Activated T-helper 1 cell treated with anti-CD3 and anti-CD28 coated beads, Interleukin-12 subunit alpha, Interleukin-12 subunit beta, Interleukin-2, Interleukin-4 antibody, amounts not matched to agents 30 ng/mL and 10 ng/mL and 1 ng/mL, durations not matched to agents 14 hours and 24 hours and 36 hours (primary cell): ENCODE results near the gene TNPO3. TPM values are rescaled to one million over a fixed set of nuclear protein-coding genes. Genes with fewer than 3 reads are reported as not detected.
"Not testable (repeated sequence)": the region's sequence is repeated elsewhere in the genome, so short reads cannot be mapped to it uniquely, and the experiment has no call there.

Source experiments
- DNase-seq: peaks from one replicate; pipeline ENCODE4 v3.0.0; 2021; ENCODE audit warnings: low spot score
- H3K27ac Mint-ChIP-seq: one replicate; pipeline ENCODE4 v1.8.0; 2021; ENCODE audit warnings: mild to moderate bottlenecking, mixed read lengths
- H3K27me3 Mint-ChIP-seq: one replicate; pipeline ENCODE4 v1.8.0; 2022; ENCODE audit warnings: mild to moderate bottlenecking, moderate library complexity, mixed read lengths; ENCODE audit not compliant: insufficient read depth
- H3K36me3 Mint-ChIP-seq: one replicate; pipeline ENCODE4 v1.8.0; 2021; ENCODE audit warnings: low read depth, mixed read lengths
- H3K4me1 Mint-ChIP-seq: one replicate; pipeline ENCODE4 v1.8.0; 2021; ENCODE audit warnings: low read depth, mixed read lengths
- H3K4me3 Mint-ChIP-seq: one replicate; pipeline ENCODE4 v1.8.0; 2021; ENCODE audit warnings: mild to moderate bottlenecking, moderate library complexity, mixed read lengths
- H3K9me3 Mint-ChIP-seq: one replicate; pipeline ENCODE4 v1.8.0; 2021; ENCODE audit warnings: mixed read lengths
- intact Hi-C: fragments of 100-400 bp; cut with micrococcal nuclease; formaldehyde crosslinking; loops from one replicate; pipeline ENCODE4 v1.15.1; 2024
- total RNA-seq: library from RNA; stranded (reverse); gene quantifications from 2 replicates; pipeline ENCODE4 v1.2.3, GENCODE V29; 2022

The TNPO3 gene
- total RNA-seq, 1 donor from 2014 or later = 53.2 TPM

DNA sequence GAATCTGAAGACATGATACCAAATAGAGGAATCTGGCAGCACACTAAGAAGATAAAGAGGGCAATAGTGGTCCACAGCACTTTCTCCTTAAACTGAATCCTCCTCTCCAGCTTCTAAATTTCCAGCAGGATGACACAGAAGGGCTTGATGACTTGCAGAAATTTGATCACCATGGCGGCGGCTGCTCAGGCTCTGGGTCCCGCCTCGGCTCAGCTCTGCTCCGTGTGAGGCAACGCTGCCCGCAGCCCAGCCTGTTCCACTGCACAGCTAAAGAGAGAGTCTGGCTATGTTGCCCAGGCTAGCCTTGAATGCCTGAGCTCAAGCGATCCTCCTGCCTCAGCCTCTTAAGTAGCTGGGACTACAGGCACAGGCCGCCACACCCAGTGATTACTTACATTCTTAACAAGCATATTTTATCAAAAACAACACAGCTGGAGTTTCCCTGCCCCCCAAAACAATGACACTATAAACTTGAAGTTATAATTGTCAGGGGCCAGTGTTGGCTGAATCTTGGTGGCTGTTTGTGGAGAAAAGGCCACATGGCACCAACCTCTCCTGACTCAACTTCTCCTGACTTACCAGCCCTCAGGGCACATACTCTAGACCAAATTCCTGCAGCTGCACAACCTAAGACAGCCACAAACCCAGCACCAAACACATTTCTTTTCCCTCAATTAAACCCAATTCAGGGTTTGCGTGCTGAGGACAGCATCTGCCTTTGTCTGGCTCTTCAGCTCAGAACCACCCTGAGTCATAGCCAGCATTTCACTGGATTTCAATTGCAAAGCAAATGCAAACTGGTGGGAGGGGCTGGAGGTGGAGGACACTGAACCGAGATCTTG, 11.6 kb upstream of the TNPO3 start:
- Mint-ChIP-seq H3K4me3 (no peak overlapping the region), H3K4me1 (no peaks in the 10 kb centered on the region), H3K27ac (no peak overlapping the region), H3K9me3 (peaks cover 6% of the 10 kb centered on the region), H3K27me3 (peaks cover 2% of the 10 kb centered on the region), H3K36me3 (no peaks in the 10 kb centered on the region)
- no peak for DNase-seq
- intact Hi-C loops = no loop called here

DNA sequence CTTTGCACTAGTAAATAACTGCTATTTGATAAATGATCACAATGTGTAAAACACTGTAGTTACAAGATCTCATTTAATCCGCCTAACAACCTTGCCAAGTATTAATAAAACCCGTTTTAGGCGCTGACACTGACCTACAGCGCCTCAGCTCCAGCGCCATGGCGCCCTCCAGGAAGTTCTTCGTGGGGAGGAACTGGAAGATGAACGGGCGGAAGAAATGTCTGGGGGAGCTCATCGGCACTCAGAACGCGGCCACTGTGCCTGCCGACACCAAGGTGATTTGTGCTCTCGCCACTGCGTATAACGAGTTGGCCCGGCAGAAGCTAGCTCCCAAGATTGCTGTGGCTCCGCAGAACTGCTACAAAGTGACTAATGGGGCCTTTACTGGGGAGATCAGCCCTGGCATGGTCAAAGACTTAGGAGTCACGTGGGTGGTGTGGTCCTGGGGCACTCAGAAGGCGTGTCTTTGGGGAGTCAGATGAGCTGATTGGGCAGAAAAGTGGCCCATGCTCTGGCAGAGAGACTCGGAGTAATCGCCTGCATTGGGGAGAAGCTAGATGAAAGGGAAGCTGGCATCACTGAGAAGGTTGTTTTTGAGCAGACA, 1.1 kb upstream of the TNPO3 start:
- no peak overlapping the region for H3K27ac Mint-ChIP-seq
- peaks cover 20% of the 10 kb centered on the region for H3K4me1 Mint-ChIP-seq
- peaks cover 12% of the 10 kb centered on the region for H3K27me3 Mint-ChIP-seq
- peak overlapping the region; percentile 99 for H3K4me3 Mint-ChIP-seq
- DNase-seq = no peak
- H3K9me3 Mint-ChIP-seq = no peaks in the 10 kb centered on the region
- intact Hi-C loops = loop anchor here (1.0 to 10.0 kb wide), 9 partner anchors 35 to 555 kb away; partner anchors contain the start of genes ATP6V1F, CCDC136, NRF1 and STRIP2
- H3K36me3 Mint-ChIP-seq = peaks cover 3% of the 10 kb centered on the region

DNA sequence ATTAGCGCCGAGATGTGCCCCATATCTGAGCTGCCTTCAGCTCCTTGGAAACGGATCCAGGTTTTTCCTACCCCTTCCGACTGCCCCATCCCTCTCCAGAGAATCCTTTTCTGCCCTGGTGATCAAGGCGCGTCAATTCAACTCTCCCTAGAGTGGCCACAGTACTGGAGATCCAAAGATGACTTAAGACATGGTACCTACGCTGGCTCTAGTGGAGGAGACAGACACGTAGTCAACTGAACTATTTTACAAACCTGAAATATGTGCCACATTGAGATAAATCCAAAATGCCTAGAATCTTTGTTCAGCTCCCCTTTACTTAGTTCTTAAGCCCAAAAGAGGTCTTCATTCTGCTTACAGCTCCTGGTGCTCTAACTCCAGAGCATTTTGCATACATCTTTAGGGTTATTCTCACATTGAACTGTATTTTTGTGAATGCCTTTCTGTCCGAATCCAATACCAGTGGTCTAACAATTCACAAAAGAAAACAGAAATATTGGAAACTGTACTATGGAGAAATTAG, 444 bp upstream of the TNPO3 start:
- Mint-ChIP-seq H3K4me1 (peaks cover 25% of the 10 kb centered on the region), H3K36me3 (peaks cover 7% of the 10 kb centered on the region), H3K4me3 (peak overlapping the region; percentile 99), H3K9me3 (no peaks in the 10 kb centered on the region), H3K27me3 (peaks cover 12% of the 10 kb centered on the region), H3K27ac (peak overlapping the region; percentile 99)
- intact Hi-C loops = loop anchor here (1.0 to 10.0 kb wide), 9 partner anchors 36 to 556 kb away; partner anchors contain the start of genes ATP6V1F, CCDC136, NRF1 and STRIP2
- no peak for DNase-seq

DNA sequence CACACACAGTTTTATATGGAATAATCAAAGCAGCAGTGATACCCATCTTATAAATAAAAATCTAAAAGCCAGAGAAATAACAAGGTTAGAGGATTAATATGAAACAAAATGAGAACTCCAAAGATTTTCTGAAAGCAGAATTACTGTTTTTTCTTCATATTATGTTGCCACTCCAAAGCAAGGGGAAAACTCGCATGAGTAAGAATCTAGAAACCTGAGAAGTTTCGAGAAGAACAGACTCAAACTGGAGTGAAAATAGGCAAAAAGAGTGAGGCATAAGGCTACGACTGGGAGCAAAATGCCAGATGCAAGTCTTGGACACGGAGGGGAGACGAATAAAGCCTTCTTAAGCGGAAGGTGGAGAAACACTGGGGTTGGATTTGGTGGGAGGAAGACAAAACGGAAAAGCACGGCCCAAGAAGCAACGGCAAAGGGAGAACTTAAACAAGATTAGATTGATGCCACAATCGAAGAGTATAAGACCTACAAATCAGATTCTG, 923 bp downstream of the TNPO3 start:
- no peak for DNase-seq
- Mint-ChIP-seq H3K4me3 (peak overlapping the region; percentile 99), H3K36me3 (peaks cover 15% of the 10 kb centered on the region), H3K9me3 (no peaks in the 10 kb centered on the region), H3K4me1 (peaks cover 34% of the 10 kb centered on the region), H3K27me3 (peaks cover 7% of the 10 kb centered on the region), H3K27ac (peak overlapping the region; percentile 99)
- intact Hi-C loops = loop anchor here (1.0 to 10.0 kb wide), 5 partner anchors 13 to 381 kb away; partner anchors contain the start of genes ATP6V1F, CALU and STRIP2

DNA sequence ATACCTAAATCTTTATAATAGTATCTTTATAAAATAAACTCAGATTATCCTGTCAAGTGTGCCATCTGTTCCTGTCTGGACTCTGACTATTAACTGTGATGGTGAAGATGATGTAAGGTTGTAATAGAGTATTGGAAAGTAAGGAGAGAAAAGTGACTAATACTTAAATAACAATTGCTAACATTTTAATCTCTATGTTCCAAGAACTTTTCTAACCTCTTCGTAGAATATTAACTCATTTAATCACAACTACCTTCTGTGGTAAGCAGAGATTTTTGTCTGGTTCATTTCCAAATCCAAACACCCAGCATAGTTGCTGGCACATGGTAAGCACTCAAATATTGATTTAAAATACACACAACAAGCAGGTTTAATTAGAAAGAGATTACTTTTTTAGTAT, 2.5 kb downstream of the TNPO3 start:
- H3K36me3 Mint-ChIP-seq = peaks cover 18% of the 10 kb centered on the region
- intact Hi-C loops = loop anchor here (10.0 kb wide), 1 partner anchor 382 kb away; the partner anchor contains the start of gene STRIP2

DNA sequence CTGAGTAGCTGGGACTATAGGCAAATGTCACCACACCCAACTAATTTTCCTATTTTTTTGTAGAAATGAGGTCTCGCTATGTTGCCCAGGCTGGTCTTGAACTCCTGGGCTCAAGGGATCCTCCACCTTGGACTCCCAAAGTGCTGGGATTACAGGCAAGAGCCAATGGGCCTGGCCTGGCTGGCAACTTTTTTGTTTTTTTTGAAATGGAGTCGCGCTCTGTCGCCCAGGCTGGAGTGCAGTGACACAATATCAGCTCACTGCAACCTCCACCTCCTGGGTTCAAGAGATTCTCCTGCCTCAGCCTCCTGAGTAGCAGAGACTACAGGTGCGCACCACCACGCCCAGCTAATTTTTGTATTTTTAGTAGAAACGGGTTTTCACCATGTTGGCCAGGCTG, 3.5 kb downstream of the TNPO3 start:
- intact Hi-C loops = loop anchor here (10.0 kb wide), 1 partner anchor 383 kb away; the partner anchor contains the start of gene STRIP2
- H3K27ac Mint-ChIP-seq, H3K9me3 Mint-ChIP-seq, DNase-seq, H3K4me3 Mint-ChIP-seq, H3K27me3 Mint-ChIP-seq: not testable (repeated sequence)
- Mint-ChIP-seq H3K36me3 (peaks cover 21% of the 10 kb centered on the region), H3K4me1 (peaks cover 52% of the 10 kb centered on the region)

More for the DNA sequence above, 2.5 kb downstream of the TNPO3 start:
- Mint-ChIP-seq H3K4me1 (peaks cover 42% of the 10 kb centered on the region), H3K27me3 (peaks cover 1% of the 10 kb centered on the region), H3K9me3 (no peaks in the 10 kb centered on the region), H3K4me3 (peak overlapping the region; percentile 99), H3K27ac (no peak overlapping the region)
- DNase-seq = no peak

DNA sequence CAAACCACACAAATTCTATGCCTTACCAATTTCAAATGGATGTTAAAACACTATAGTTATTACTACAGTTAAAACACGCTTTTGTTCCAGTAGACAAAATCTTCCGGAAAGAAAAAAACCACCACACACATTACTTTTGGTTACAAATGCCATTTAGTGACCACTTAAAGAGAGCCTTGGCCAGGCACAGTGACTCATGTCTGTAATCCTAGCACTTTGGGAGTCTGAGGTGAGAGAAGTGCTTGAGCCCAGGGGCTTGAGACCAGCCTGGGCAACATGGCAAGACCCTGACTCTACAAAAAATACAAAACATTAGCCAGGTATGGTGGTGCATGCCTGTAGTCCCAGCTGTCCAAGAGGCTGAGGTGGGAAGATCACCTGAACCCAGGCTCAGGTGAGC, 7.2 kb downstream of the TNPO3 start:
- no peak for DNase-seq
- H3K27ac Mint-ChIP-seq = no peak overlapping the region
- H3K9me3 Mint-ChIP-seq = no peaks in the 10 kb centered on the region
- H3K4me3 Mint-ChIP-seq = no peak overlapping the region
- no peaks in the 10 kb centered on the region for H3K27me3 Mint-ChIP-seq
- intact Hi-C loops = no loop called here
- H3K36me3 Mint-ChIP-seq = peaks cover 24% of the 10 kb centered on the region
- peaks cover 70% of the 10 kb centered on the region for H3K4me1 Mint-ChIP-seq

DNA sequence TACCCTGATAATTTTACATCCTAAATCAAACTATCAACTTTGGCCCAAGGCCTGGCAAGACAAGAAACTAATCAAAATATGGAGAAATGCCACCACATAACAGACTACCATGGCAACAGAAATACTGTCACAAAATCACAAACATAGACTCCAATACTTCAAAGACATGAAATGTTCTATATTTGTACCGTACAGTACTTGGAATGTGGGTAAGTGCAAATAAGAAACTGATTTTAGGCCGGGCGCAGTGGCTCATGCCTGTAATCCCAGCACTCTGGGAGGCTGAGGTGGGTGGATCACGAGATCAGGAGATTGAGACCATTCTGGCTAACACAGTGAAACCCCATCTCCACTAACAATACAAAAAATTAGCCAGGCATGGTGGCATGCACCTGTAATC, 9.2 kb downstream of the TNPO3 start:
- Mint-ChIP-seq H3K27ac (no peak overlapping the region), H3K4me3 (no peak overlapping the region), H3K36me3 (peaks cover 24% of the 10 kb centered on the region), H3K4me1 (peaks cover 76% of the 10 kb centered on the region), H3K27me3 (no peaks in the 10 kb centered on the region), H3K9me3 (no peaks in the 10 kb centered on the region)
- intact Hi-C loops = no loop called here
- no peak for DNase-seq

DNA sequence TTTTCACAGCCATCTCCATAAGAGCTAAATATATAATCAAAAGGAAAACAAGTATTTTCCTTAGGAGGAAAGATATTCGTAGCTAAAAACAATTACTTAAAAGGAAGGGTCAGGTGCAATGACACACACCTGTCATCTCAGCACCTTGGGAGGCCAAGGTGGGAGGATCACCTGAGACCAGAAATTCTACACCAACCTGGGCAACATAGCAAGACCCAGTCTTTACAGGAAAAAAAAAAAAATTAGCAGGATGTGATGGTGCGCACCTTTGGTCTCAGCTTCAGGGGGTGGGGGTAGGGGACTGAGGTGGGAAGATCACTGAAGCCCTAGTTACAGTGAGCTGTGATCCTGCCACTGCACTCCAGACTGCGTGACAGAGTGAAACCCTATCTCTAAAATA, 11.9 kb downstream of the TNPO3 start:
- H3K9me3 Mint-ChIP-seq = no peaks in the 10 kb centered on the region
- intact Hi-C loops = no loop called here

DNA sequence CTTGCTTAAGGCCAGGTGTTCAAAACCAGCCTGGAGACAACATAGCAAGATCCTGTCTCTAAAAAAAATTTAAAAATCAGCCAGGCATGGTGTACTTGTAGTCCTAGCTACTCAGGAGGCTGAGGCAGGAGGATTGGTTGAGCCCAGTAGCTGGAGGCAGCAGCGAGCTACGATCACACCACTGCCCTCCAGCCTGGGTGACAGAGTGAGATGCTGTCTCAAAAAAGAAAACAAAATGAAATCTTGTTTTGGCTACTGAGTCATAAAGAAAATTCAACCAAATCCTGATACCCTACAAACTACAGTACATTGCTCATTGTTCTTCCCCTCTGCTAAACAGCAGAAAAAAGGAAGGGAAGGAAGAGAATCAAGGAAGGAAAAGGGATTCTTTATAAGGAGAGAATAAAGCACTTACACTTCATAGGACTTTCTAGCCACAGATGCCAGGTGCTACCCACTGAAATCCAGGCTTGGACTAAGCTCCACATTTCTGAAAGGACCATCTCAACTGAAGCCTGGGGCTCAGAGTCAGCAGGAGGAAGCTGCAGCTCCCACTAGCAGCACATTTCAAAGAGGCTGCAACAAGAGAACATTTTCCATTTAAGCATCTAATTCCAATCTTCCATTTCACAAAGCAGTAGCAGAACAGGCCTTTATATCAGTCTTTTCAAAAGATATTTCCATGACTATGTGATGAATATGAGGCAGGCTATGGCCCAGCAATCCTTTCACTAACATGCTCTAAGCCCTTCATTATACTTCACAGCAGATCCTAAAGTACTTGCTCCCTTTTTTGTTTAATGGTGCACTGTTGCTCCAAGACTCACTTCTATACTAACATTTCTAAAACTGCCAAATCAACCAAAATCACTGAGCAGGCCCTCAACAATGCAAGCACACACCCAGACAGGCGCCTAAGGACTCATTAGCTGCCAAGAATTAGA, 13.5 kb downstream of the TNPO3 start:
- H3K27ac Mint-ChIP-seq = peak overlapping the region; percentile 53
- no peak overlapping the region for H3K4me3 Mint-ChIP-seq
- H3K9me3 Mint-ChIP-seq = no peaks in the 10 kb centered on the region
- no peak for DNase-seq
- H3K36me3 Mint-ChIP-seq = peaks cover 29% of the 10 kb centered on the region
- H3K27me3 Mint-ChIP-seq = no peaks in the 10 kb centered on the region
- H3K4me1 Mint-ChIP-seq = peaks cover 46% of the 10 kb centered on the region
- intact Hi-C loops = loop anchor here (1.0 kb wide), 1 partner anchor 13 kb away; no protein-coding TSS in a partner anchor

More for the DNA sequence above, 11.9 kb downstream of the TNPO3 start:
- Mint-ChIP-seq H3K4me1 (peaks cover 57% of the 10 kb centered on the region), H3K27ac (no peak overlapping the region), H3K4me3 (no peak overlapping the region), H3K27me3 (no peaks in the 10 kb centered on the region), H3K36me3 (peaks cover 22% of the 10 kb centered on the region)
- DNase-seq = no peak

DNA sequence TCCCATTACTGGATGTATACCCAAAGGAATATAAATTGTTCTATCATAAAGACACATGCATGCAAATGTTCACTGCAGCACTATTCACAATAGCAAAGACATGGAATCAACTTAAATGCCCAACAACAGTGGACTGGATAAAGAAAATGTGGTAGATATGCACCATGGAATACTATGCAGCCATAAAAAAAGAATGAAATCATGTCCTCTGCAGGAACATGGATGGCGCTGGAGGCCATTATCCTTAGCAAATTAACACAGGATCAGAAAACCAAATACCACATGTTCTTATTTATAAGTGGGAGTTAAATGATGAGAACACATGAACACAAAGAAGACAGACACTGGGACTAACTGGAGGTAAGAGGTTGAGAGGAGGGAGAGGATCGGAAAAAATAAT, 16.4 kb downstream of the TNPO3 start:
- DNase-seq, intact Hi-C loops, H3K27ac Mint-ChIP-seq, H3K4me3 Mint-ChIP-seq, H3K9me3 Mint-ChIP-seq, H3K27me3 Mint-ChIP-seq: not testable (repeated sequence)
- H3K4me1 Mint-ChIP-seq = peaks cover 21% of the 10 kb centered on the region
- peaks cover 31% of the 10 kb centered on the region for H3K36me3 Mint-ChIP-seq

DNA sequence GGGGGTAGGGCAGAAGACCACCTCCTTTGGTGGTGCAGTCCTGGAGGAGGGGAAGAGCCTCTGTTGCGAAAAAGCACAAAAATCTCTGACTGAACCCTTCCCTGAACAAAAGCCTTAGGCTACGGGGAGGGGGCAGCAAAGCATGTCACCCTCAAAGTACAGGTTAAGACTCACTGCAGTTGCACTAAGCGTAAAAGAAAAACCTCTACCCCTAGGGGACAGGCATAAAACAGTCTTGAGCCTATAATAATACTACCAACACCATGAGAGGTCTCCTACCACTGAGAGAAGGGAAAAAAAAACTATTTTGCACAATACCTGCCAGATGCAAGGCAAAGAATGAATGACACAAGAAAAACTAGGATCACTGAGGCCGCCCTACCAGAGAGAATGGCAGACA, 17.3 kb downstream of the TNPO3 start:
- intact Hi-C loops = no loop called here
- Mint-ChIP-seq H3K27me3 (no peaks in the 10 kb centered on the region), H3K27ac (no peak overlapping the region), H3K36me3 (peaks cover 35% of the 10 kb centered on the region), H3K4me3 (no peak overlapping the region), H3K9me3 (no peaks in the 10 kb centered on the region), H3K4me1 (peaks cover 14% of the 10 kb centered on the region)
- no peak for DNase-seq
